Upper lobe of right lung (tissue), 1 donor: Measurements from ENCODE around the gene RHOBTB3. TPM values are rescaled to one million over a fixed set of nuclear protein-coding genes. Genes with fewer than 3 reads are reported as not detected.

ENCODE experiments used
- ATAC-seq: fragments of 200-7000 bp; cut with Tn5 transposase; one replicate; pipeline ENCODE4 v1.9.1; 2020; ENCODE audit warnings: mild to moderate bottlenecking, moderate library complexity
- DNase-seq: peaks from one replicate; pipeline ENCODE4 v3.0.0-alpha.2; 2020
- H3K27ac ChIP-seq: fragments of 200-600 bp; one replicate; pipeline ENCODE4 v1.8.0; 2022
- H3K27me3 ChIP-seq: fragments of 200-600 bp; one replicate; pipeline ENCODE4 v1.8.0; 2022; ENCODE audit warnings: mild to moderate bottlenecking
- H3K36me3 ChIP-seq: fragments of 200-600 bp; one replicate; pipeline ENCODE4 v1.8.0; 2022
- H3K4me1 ChIP-seq: fragments of 200-600 bp; one replicate; pipeline ENCODE4 v1.8.0; 2022
- H3K4me3 ChIP-seq: fragments of 200-600 bp; one replicate; pipeline ENCODE4 v1.8.0; 2022; ENCODE audit warnings: mild to moderate bottlenecking
- H3K9me3 ChIP-seq: fragments of 200-600 bp; one replicate; pipeline ENCODE4 v1.8.0; 2022
- intact Hi-C: fragments of 100-400 bp; cut with DNase I; formaldehyde crosslinking; loops from one replicate; pipeline ENCODE4 v1.11.0; 2022
- total RNA-seq: library from RNA; stranded (reverse); fragmentation: NEBNext Ultra II Directional; extraction: Animal tissue kit (Norgen Biotek cat#: 25700); gene quantifications from one replicate; pipeline ENCODE4 v1.2.1, GENCODE V29; 2021
- TF ChIP-seq, protein P1 (sequence below): fragments of 200-600 bp; IDR thresholded peaks from one replicate; pipeline ENCODE4 v1.8.0; 2022; ENCODE audit warnings: antibody characterized with exemption
- donor health status: DM: no; HTN: yes; CAD: no; lungs with severe emphysema.

Gene RHOBTB3
- total RNA-seq, 1 donor from 2014 or later = 54.2 TPM

DNA sequence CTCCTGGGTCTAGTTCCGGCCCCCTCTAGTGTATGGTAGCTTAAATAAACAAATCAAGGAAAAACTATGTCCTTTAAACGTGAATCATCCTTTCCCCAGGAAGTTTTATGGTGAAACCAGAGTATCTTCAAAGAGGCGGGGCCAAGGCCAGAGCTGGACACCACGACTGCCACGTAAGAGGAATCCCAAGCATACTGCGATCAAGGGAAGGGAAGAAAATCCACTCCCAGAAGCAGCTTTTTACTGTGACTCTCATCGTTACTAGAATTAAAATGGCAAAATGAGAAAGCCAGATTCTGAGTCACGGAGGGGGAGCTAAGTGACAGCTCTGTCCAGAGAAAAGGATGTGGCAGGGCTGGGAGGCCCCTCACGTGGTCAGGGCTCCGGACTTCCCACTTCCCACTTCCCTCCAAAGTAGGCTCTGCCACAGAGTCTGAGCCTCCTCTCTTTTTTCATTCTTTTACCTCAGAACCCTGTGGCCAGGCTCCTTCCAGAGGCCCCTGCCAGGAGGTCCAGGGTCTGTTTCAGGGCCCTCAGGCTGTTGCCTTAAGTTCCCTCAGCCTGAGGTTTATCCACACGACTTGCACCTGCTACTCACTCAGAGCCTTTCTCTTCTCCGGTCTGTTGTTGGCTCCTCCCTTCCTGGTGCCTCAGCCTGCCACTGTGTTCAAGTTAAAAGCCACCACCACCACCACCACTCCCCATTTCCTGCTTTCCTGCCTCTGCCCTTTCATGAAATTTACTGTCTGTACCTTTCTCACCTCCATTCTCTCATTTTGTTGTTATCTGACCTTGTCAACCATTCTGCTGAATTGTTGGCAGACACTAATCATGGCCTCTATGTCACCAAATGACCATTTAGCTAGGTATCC is 92.8 kb downstream of the RHOBTB3 start:
- intact Hi-C loops = no loop called here
- peaks cover 47% of the 10 kb centered on the region for H3K4me1 ChIP-seq
- no peaks in the 10 kb centered on the region for H3K27me3 ChIP-seq
- H3K27ac ChIP-seq = peak overlapping the region; percentile 91
- peak; percentile 71 for ATAC-seq
- peak; percentile 80 for DNase-seq
- TF ChIP-seq, protein P1, sequence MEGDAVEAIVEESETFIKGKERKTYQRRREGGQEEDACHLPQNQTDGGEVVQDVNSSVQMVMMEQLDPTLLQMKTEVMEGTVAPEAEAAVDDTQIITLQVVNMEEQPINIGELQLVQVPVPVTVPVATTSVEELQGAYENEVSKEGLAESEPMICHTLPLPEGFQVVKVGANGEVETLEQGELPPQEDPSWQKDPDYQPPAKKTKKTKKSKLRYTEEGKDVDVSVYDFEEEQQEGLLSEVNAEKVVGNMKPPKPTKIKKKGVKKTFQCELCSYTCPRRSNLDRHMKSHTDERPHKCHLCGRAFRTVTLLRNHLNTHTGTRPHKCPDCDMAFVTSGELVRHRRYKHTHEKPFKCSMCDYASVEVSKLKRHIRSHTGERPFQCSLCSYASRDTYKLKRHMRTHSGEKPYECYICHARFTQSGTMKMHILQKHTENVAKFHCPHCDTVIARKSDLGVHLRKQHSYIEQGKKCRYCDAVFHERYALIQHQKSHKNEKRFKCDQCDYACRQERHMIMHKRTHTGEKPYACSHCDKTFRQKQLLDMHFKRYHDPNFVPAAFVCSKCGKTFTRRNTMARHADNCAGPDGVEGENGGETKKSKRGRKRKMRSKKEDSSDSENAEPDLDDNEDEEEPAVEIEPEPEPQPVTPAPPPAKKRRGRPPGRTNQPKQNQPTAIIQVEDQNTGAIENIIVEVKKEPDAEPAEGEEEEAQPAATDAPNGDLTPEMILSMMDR = no peak
- no peaks in the 10 kb centered on the region for H3K36me3 ChIP-seq
- H3K4me3 ChIP-seq = peak overlapping the region; percentile 92
- no peaks in the 10 kb centered on the region for H3K9me3 ChIP-seq

DNA sequence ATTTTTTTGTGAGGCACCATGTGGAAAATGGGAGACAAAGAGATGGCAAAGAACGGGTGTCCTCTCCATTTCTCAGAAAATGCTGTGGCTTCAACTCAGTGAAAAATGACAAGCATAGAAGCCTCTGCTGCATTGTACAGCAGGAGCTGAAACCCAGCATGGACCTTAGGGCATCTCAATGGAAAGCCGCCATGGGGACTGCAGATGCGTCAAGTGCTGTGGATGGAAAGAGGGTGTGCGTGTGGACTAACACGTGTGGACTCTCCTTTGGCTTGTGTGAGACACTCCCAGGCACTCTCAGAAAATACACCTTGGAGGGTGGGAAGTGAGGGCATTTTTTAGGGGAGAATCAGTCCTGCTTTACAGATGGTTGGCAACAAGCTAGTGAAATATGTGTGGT is 93.6 kb downstream of the RHOBTB3 start:
- Histone ChIP-seq H3K27ac (peak overlapping the region; percentile 91), H3K4me3 (no peak overlapping the region), H3K4me1 (peaks cover 39% of the 10 kb centered on the region), H3K36me3 (no peaks in the 10 kb centered on the region), H3K27me3 (no peaks in the 10 kb centered on the region), H3K9me3 (no peaks in the 10 kb centered on the region)
- DNase-seq (no peak), ATAC-seq (no peak)
- TF ChIP-seq, protein P1 = no peak
- intact Hi-C loops = no loop called here

DNA sequence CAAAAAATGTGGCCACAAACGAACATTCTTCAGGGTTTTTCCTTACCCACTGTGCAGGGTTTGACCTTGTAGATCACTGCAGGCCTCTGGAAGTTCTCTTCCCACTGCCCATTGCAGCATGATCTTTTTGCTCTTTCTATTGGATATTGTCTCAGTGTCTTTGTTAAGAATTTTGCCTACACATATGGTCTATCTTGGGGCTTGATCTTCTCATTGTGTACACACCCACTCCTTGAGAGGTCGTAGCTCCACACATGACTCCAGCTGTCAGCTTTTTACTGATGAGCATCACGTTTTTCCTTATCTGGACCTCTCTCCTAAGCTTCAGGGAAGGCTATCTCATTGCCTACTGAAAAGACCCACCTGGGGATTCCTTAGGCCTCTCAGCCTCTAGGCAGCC is 94.4 kb downstream of the RHOBTB3 start:
- intact Hi-C loops = no loop called here
- TF ChIP-seq, protein P1 = no peak
- no peaks in the 10 kb centered on the region for H3K27me3 ChIP-seq
- no peaks in the 10 kb centered on the region for H3K36me3 ChIP-seq
- ATAC-seq (no peak), DNase-seq (no peak)
- H3K9me3 ChIP-seq = no peaks in the 10 kb centered on the region
- H3K27ac ChIP-seq = no peak overlapping the region
- peaks cover 32% of the 10 kb centered on the region for H3K4me1 ChIP-seq
- no peak overlapping the region for H3K4me3 ChIP-seq

DNA sequence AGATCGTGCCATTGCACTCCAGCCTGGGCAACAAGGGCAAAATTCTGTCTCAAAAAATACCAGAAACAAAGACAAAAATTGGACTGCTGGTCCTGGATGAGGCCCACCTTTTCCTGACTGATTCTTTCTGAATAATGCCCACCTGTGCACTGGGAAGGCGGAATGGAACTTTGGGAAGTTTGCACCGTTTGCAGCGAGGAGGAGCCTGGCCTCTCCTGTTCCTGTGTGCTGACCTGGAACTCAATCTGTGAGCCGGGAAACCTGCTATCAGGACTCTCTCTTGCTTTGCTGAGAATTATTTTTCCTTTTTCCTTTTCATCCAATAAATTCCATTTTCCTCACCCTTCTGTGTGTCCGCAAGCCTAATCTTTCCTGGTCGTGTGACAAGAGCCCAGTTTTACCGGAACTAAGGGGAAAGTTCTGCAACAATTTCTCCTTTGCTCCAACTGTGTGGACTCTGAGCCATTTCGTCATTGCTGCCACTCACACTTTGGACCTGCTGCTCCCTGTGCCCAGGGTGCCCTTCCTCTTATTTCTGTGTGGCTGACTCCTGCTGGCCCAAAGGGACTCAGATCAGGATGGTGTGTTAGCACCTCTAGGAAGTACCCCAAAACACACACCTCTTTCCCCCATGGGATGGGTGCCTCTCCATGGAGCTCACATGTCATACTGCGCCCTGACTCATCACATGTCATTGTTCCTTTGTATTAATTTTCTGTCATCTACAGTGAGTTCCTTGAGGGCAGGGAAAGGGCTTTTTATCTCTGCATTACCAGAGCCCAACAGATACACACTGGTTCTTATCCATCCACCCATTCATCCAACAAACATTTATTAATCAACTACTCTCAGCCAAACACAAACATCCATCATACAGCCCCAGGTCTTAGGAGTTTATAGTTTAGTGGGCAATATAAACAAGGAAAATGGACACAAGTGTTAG is 96.1 kb downstream of the RHOBTB3 start:
- intact Hi-C loops = no loop called here
- H3K27me3 ChIP-seq = no peaks in the 10 kb centered on the region
- no peaks in the 10 kb centered on the region for H3K9me3 ChIP-seq
- ATAC-seq = peak; percentile 39
- H3K27ac ChIP-seq = no peak overlapping the region
- H3K4me1 ChIP-seq = peaks cover 22% of the 10 kb centered on the region
- H3K36me3 ChIP-seq = no peaks in the 10 kb centered on the region
- TF ChIP-seq, protein P1 = no peak
- H3K4me3 ChIP-seq = no peak overlapping the region
- DNase-seq = no peak

DNA sequence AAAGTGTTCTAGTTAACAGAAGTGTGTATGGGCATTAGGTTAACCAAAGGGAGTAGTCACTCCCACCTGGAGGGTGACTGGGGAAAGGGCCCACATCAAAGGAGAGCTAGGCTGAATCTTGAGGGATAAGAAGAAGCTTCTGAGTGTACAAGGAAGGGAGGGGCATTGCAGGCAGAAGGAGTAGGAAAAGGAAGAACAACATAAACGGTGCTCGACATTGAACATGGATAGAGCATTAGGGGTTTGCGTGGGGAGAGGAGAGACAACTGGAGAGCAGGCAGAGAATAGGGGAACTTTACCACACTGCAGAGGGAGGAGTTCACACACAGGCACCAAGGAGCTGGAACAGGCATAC is 96.7 kb downstream of the RHOBTB3 start:
- Histone ChIP-seq H3K27me3 (no peaks in the 10 kb centered on the region), H3K27ac (no peak overlapping the region), H3K36me3 (no peaks in the 10 kb centered on the region), H3K4me1 (peaks cover 20% of the 10 kb centered on the region), H3K9me3 (no peaks in the 10 kb centered on the region), H3K4me3 (no peak overlapping the region)
- DNase-seq = no peak
- TF ChIP-seq, protein P1 = no peak
- peak; percentile 46 for ATAC-seq
- intact Hi-C loops = no loop called here
